GM21367 (cell line): Measurements from ENCODE around the gene ZNF211.

Experiments used
- ATAC-seq: cut with Tn5 transposase; IDR thresholded peaks from one replicate; pipeline ENCODE4 v1.9.1; 2021; ENCODE audit not compliant: unreplicated experiment

ZNF211 gene

DNA sequence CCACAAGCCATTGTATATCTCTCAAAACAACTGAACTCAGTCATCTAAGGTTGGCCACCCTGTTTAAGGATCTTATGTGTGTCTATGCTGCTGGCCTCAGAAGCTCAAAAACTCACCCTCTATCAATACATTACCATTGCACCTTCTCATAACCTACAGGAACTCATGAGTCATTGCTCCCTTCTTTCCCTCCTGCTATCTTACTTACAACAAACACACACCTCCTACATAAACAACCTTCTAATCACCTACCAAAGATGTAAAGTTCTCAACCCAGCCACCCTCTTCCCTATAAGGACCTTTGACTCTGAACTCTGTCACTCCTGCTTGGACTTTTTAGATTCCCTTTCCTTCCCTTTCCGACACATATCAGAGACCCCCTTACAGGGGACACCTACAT lies 22.5 kb downstream of the ZNF211 start:
- ATAC-seq = no peak

- ATAC-seq = no peak
Observed at GRCh38 chr19:57656346-57656745, 23.4 kb downstream of the ZNF211 start.

DNA sequence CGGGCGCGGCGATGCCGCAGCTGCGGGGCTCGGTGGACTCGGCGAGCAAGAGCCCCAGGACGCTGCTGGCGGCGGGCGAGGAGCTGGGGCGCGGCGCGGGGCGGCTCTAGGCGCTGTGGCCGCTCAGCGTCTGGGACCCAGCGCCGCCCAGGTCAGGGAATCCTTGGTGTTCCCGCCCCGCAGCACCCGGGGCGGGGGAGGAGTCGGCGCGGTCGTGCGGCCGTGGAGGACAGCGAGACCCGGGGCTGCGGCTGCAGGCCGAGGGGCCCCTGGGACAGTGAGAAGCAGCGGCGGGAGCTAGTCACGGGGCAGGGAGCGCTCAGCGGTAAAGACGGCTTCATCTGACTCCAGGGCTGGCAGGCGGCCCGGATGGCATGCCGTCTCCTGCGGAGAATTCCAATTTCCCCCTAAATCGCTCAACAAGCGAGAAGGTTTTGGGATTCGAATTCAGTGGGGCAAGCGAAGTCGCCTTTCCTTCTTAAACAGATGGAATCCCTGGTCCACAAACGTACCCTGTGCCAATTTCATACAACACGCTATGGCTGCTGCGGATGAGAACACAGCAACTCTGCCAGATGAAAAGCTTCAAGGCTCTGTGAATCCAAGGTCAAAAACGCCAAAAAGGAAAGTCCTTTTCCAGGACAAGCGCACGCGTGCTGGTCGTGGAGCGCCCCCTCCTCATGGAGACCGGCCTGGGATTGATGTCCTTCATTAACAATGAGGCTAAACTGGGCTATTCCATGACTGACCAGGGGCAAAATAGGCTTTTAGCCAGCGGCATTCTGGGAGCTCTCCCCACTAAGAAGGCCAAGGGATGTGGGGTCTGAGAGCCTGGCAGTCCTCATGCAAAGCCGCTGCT lies 31.5 kb downstream of the ZNF211 start:
- no peak for ATAC-seq

- no peak for ATAC-seq
Observed at GRCh38 chr19:57665261-57665806, 32.4 kb downstream of the ZNF211 start.

DNA sequence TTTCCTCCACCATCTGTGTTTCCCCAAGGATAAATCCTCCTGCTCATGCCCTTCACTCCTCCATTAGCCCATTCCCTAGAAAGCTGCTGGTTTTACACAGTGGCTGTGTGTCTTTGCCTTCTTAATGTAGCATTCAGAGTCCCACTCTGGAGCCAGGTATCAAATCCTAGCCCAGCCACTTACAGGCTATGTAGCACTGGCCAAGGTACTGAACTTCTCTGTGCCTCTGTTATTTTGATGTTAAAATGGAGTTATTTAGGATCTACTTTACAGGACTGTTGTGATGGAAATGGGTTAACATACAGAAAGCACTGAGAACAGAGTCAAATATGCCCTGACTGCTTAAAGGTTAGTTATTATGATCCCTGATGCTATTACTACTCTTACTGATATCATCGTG lies 34.3 kb downstream of the ZNF211 start:
- ATAC-seq = no peak

DNA sequence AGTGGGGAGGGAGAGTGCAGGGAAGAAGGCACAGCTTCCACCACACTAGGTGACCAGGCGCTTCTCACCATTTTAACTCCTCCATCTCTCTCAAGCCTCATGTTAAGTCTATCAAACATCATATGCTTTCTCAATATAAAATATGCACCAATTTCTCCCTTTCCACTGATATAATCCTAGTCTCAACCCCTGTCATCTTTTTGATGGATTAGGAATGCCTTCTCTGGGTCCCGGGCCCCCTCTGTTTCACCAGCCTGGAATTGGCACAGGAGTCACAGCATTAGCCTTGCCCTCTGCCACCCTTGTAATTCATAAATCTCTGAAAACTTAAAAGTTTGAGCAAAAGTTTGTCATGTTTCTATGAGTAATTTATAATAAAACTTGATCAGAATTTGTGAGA lies 35.7 kb downstream of the ZNF211 start, which contains the start of gene ZSCAN4:
ZSCAN4 (plus strand) TSS at position 301 of the 400 bp plus-strand sequence. CDS start 7,211 bp downstream, outside the sequence.
- ATAC-seq = no peak

DNA sequence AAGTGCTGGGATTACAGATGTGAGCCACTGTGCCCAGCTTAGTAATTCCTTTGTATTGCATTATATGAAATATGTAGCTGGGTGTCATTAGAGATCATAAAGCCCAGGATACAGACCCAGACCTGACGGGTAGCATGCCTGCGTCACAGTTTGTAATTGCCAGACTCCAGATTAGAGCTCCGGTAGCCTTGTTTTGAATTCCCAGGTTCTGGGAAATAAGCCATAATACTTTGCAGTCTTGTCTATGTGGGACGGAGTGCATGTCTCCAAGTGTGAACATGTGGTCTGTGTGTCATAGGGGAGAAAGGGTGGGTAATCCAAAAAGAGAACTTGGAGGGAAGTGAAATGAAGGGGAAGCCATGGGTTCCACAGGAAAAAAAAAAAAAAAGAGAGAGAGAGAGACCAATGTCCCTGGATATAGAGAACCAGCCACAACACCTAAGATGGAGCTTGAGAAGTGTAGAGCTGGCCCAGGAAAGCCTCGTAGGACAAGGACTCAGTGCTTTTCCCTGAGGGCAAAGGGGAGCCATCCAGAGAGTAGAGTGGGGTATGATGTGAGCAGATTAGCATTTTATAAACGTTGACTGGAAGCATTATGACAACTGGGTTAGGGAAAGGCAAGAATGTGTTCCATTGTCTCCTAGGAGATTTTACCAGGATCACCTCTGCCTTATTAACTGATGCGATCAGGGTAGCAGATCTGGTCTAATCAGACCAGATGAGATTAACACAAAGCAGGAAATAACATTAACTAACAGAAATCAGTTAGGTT lies 38.3 kb downstream of the ZNF211 start:
- no peak for ATAC-seq

- ATAC-seq = no peak
Observed at GRCh38 chr19:57672466-57672865, 39.5 kb downstream of the ZNF211 start.

DNA sequence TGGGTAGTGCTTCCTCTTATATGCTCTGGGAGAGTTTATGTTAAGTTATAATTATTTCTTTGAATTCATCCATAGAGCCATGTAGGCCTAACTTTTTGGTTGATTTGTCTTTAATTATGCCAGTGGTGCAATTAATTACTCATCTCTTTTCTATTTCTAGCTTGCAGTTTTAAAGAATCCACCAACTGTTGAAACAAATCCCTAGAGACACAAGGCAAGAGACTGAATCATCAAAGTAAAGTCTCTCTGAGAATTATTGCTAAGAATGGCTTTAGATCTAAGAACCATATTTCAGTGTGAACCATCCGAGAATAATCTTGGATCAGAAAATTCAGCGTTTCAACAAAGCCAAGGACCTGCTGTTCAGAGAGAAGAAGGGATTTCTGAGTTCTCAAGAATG lies 42.9 kb downstream of the ZNF211 start:
- ATAC-seq = no peak

GRCh38 chr19:57682226-57682766 lies 49.3 kb downstream of the ZNF211 start:
- ATAC-seq = no peak

GRCh38 chr19:57686727-57687126 lies 53.8 kb downstream of the ZNF211 start:
- no peak for ATAC-seq

DNA sequence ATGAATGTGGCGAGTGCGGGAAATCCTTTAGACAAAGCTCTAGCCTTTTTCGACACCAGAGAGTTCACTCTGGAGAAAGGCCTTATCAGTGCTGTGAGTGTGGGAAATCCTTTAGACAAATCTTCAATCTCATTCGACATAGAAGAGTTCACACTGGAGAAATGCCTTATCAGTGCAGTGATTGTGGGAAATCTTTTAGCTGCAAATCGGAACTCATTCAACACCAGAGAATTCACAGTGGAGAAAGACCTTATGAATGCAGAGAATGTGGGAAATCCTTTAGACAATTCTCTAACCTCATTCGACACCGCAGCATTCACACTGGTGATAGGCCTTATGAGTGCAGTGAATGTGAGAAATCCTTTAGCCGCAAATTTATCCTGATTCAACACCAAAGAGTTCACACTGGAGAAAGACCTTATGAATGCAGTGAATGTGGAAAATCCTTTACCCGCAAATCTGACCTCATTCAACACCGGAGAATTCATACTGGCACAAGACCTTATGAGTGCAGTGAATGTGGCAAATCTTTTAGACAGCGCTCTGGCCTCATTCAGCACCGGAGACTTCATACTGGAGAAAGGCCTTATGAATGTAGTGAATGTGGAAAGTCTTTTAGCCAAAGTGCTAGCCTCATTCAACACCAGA lies 54.5 kb downstream of the ZNF211 start:
- no peak for ATAC-seq

- no peak for ATAC-seq
Observed at GRCh38 chr19:57688011-57688763, 55.2 kb downstream of the ZNF211 start.

- ATAC-seq = no peak
Observed at GRCh38 chr19:57689750-57690149, 56.8 kb downstream of the ZNF211 start.
